ENCODE results near the gene NKAIN1.

DNA sequence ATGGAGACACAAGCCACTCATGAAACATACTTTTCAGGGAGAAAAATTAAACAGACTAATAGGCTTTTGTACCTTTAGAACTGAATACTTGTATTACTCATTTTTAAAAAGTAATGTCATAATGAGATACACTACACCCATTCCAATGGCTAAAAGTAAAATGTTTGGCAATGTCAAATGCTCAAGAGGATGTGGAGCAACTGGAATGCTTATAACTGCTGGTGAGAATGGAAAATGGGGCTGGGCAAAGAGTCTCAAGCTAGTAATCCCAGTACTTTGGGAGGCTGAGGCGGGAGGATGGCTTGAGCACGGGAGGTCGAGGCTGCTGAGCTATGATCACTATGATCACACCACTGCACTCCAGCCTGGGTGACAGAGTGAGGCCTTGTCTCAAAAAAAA lies 86.3 kb downstream of the NKAIN1 start:
- TF ChIP-seq, protein P1, sequence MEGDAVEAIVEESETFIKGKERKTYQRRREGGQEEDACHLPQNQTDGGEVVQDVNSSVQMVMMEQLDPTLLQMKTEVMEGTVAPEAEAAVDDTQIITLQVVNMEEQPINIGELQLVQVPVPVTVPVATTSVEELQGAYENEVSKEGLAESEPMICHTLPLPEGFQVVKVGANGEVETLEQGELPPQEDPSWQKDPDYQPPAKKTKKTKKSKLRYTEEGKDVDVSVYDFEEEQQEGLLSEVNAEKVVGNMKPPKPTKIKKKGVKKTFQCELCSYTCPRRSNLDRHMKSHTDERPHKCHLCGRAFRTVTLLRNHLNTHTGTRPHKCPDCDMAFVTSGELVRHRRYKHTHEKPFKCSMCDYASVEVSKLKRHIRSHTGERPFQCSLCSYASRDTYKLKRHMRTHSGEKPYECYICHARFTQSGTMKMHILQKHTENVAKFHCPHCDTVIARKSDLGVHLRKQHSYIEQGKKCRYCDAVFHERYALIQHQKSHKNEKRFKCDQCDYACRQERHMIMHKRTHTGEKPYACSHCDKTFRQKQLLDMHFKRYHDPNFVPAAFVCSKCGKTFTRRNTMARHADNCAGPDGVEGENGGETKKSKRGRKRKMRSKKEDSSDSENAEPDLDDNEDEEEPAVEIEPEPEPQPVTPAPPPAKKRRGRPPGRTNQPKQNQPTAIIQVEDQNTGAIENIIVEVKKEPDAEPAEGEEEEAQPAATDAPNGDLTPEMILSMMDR (IDR thresholded peaks at IDR 0.05), result no peak
- no peak for TF ChIP-seq POLR2A (IDR thresholded peaks at IDR 0.05)

Measured in heart left ventricle (tissue), 13 donors.